Right renal pelvis (tissue), 4 donors: ENCODE results near the gene USP3. TPM values are rescaled to one million over a fixed set of nuclear protein-coding genes. Genes with fewer than 3 reads are reported as not detected.
A peak's percentile ranks its signal among the peaks of the same experiment; 100 is the strongest.
"Not testable (repeated sequence)": the region's sequence is repeated elsewhere in the genome, so short reads cannot be mapped to it uniquely, and the experiment has no call there.

Experiments used
- DNase-seq, 4 donors: peaks; one replicate each; pipeline ENCODE4 v3.0.0-alpha.2; 2013; ENCODE audit warnings: low read depth in 4 of 4, low spot score in 3 of 4, missing footprints in 1 of 4
- polyA plus RNA-seq, 4 donors: library from polyadenylated mRNA; unstranded; fragments of 120-200 nt; gene quantifications; one replicate each; pipeline ENCODE4 v1.2.1, GENCODE V29; 2013; ENCODE audit not compliant: insufficient read length in 4 of 4

Gene USP3
- polyA plus RNA-seq, 4 donors, result 34.8 to 49.7 (median 38.0) TPM

GRCh38 chr15:63474810-63475316, 29.5 kb upstream of the USP3 start:
- peak in 2 of 4 donors; percentile 57 to 63 for DNase-seq

- DNase-seq, result no peak
These were observed 28.7 kb upstream of the USP3 start for GRCh38 chr15:63475707-63476106.

- DNase-seq, result peak in 1 of 4 donors; percentile 53
These were observed 28.2 kb upstream of the USP3 start for GRCh38 chr15:63476229-63476632.

GRCh38 chr15:63478243-63478642, 26.1 kb upstream of the USP3 start:
- no peak for DNase-seq

- no peak for DNase-seq
These were observed 24.0 kb upstream of the USP3 start for GRCh38 chr15:63480441-63480821.

GRCh38 chr15:63481105-63481810, 23.1 kb upstream of the USP3 start:
- DNase-seq, result no peak

- no peak for DNase-seq
These were observed 21.5 kb upstream of the USP3 start for GRCh38 chr15:63482874-63483323.

- DNase-seq, result no peak
These were observed 20.6 kb upstream of the USP3 start for GRCh38 chr15:63483521-63484371.

GRCh38 chr15:63484433-63485186, 19.8 kb upstream of the USP3 start:
- DNase-seq, result no peak

GRCh38 chr15:63487076-63487757, 17.2 kb upstream of the USP3 start:
- no peak for DNase-seq

GRCh38 chr15:63487758-63488397, 16.5 kb upstream of the USP3 start:
- DNase-seq, result not testable (repeated sequence)

- DNase-seq, result no peak
These were observed 15.9 kb upstream of the USP3 start for GRCh38 chr15:63488398-63488960.

- no peak for DNase-seq
These were observed 15.0 kb upstream of the USP3 start for GRCh38 chr15:63489352-63489751.

GRCh38 chr15:63490345-63491034, 13.9 kb upstream of the USP3 start:
- no peak for DNase-seq

- no peak for DNase-seq
These were observed 13.1 kb upstream of the USP3 start for GRCh38 chr15:63491116-63491827.

- DNase-seq, result no peak
These were observed 12.4 kb upstream of the USP3 start for GRCh38 chr15:63491979-63492378.

GRCh38 chr15:63492541-63493077, 11.8 kb upstream of the USP3 start:
- no peak for DNase-seq

- no peak for DNase-seq
These were observed 11.0 kb upstream of the USP3 start for GRCh38 chr15:63493436-63493835.
